Activated CD4-positive, alpha-beta T cell treated with anti-CD3 and anti-CD28 coated beads, Interleukin-2, amount 10 ng/mL, durations not matched to agents 7 days and 5 days (primary cell): ENCODE results near the gene CPVL. TPM values are rescaled to one million over a fixed set of nuclear protein-coding genes. Genes with fewer than 3 reads are reported as not detected.
A peak's percentile ranks its signal among the peaks of the same experiment; 100 is the strongest.

ENCODE experiments used
- CTCF ChIA-PET: fragments of 350-600 bp; sonication (Branson Sonifier 250); formaldehyde crosslinking; loops from one replicate; lab custom pipeline; 2021; ENCODE audit warnings: antibody characterized with exemption; lab: Charles Lee
- POLR2A ChIA-PET: fragments of 350-600 bp; sonication (Branson Sonifier 250); formaldehyde crosslinking; loops from one replicate; lab custom pipeline; 2021; ENCODE audit warnings: antibody characterized with exemption; lab: Charles Lee
- DNase-seq: peaks from one replicate; pipeline ENCODE4 v3.0.0-alpha.2; 2020
- H3K27ac Mint-ChIP-seq: one replicate; pipeline ENCODE4 v1.8.0; 2021; ENCODE audit warnings: mild to moderate bottlenecking, moderate library complexity, mixed read lengths
- H3K27me3 Mint-ChIP-seq: one replicate; pipeline ENCODE4 v1.8.0; 2021; ENCODE audit warnings: mixed read lengths
- H3K36me3 Mint-ChIP-seq: one replicate; pipeline ENCODE4 v1.8.0; 2021; ENCODE audit warnings: low read depth, mixed read lengths
- H3K4me1 Mint-ChIP-seq: one replicate; pipeline ENCODE4 v1.8.0; 2021; ENCODE audit warnings: mixed read lengths
- H3K4me3 Mint-ChIP-seq: one replicate; pipeline ENCODE4 v1.8.0; 2021; ENCODE audit warnings: mild to moderate bottlenecking, moderate library complexity, mixed read lengths
- H3K9me3 Mint-ChIP-seq: one replicate; pipeline ENCODE4 v1.8.0; 2021; ENCODE audit warnings: mixed read lengths
- total RNA-seq, 2 experiments: library from RNA; stranded (reverse); gene quantifications; one replicate each; pipeline ENCODE4 v1.2.3, GENCODE V29; 2021

CPVL gene
- total RNA-seq, 2 experiments from 2014 or later, result not detected

DNA sequence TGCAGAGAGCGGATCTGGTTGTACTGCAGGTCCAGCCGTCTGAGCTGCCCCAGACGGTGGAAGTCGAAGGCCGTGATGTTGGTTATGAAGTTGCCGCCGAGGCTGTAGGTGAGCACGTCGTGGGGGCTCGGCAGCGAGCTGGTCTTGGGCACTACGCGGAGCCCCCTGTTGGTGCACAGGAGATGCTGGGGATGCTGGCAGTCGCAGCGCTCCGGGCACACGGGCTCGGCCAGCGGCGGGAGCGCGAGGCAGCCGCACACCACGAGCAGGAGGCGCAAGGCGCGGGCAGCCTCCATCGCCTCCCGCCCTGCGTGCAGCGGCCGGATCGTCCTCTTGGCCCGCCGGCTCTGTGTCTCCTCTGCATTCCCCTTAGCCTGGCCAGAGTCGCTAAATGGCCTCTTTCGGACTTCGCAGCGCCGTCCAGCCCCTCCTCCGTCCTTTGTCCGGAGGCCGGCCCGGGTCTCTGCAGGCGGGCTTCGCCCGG, 188.5 kb downstream of the CPVL start:
- CTCF ChIA-PET, result interaction anchor here (0.8 kb wide), 1 partner anchor 149 kb away, joined by 3 read pairs; no protein-coding TSS in a partner anchor
- Mint-ChIP-seq H3K36me3 (no peaks in the 10 kb centered on the region), H3K4me1 (peaks cover 7% of the 10 kb centered on the region), H3K27ac (no peak overlapping the region), H3K4me3 (no peak overlapping the region), H3K9me3 (no peaks in the 10 kb centered on the region), H3K27me3 (peaks cover 67% of the 10 kb centered on the region)
- POLR2A ChIA-PET, result no interaction called here
- DNase-seq, result no peak

DNA sequence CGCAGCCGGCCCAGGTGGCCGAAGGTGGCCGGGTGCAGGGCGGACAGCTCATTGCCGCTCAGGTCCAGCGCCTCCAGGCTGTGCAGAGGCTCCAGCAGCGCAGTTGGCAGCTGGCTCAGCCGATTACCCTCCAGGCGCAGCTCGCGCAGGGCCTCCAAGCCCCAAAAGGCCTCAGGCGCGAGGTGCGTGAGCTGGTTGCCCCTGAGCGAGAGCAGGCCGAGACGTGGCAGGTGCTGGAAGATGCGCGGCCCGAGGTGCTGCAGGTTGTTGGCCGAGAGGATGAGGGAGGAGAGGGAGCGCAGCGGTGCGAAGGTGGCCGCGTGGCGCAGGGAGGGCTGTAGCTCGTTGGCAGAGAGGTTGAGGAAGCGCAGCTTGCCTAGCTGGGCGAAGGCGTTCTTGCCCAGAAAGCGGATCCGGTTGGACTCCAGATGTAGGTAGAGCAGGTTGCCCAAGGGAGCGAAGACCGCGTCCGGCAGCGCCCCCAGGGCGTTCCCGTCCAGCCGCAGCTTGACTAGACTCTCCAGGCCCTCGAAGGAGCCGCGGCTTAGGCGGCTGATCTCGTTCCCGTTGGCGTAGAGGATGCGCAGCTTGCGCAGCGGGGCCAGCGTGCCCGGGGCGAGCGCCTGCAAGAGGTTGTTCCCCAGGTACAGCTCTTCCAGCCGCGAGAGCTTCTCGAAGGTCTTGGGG, 189.1 kb downstream of the CPVL start:
- H3K9me3 Mint-ChIP-seq, result no peaks in the 10 kb centered on the region
- H3K27me3 Mint-ChIP-seq, result peaks cover 73% of the 10 kb centered on the region
- no peaks in the 10 kb centered on the region for H3K36me3 Mint-ChIP-seq
- ChIA-PET POLR2A (no interaction called here), CTCF (interaction anchor here (0.6 to 1.1 kb wide), 3 partner anchors 35 to 149 kb away, joined by 3 read pairs; no protein-coding TSS in a partner anchor)
- no peak for DNase-seq
- H3K27ac Mint-ChIP-seq, result peak overlapping the region; percentile 19
- H3K4me1 Mint-ChIP-seq, result peaks cover 7% of the 10 kb centered on the region
- no peak overlapping the region for H3K4me3 Mint-ChIP-seq

DNA sequence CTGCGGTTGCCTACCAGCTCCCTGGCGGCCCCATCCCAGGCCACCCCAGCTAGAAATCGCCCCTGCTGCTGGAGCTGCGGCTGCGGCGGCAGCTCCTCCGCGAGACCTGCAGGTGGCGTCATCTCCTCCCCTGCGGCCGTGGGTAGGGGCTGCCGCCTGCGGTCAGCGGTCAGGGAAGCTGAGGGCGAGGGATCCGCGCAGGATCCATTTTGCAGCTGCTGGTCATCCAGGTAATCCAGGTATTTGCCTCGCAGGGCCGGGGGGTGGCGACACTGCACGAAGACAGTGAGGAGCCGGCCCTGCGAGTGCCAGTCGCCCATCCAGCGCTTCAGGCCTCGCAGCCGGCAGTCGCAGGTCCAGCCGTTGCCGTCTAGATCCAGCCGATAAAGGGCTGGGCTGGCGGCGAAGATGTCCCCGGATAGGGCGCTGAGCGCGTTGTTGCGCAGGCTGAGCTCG, 189.7 kb downstream of the CPVL start:
- no peaks in the 10 kb centered on the region for H3K36me3 Mint-ChIP-seq
- ChIA-PET POLR2A (no interaction called here), CTCF (interaction anchor here (0.6 to 1.2 kb wide), 4 partner anchors 18 to 150 kb away, joined by 3 read pairs; no protein-coding TSS in a partner anchor)
- H3K4me1 Mint-ChIP-seq, result peaks cover 7% of the 10 kb centered on the region
- H3K9me3 Mint-ChIP-seq, result no peaks in the 10 kb centered on the region
- DNase-seq, result peak; percentile 8
- peaks cover 73% of the 10 kb centered on the region for H3K27me3 Mint-ChIP-seq
- no peak overlapping the region for H3K27ac Mint-ChIP-seq
- H3K4me3 Mint-ChIP-seq, result no peak overlapping the region

DNA sequence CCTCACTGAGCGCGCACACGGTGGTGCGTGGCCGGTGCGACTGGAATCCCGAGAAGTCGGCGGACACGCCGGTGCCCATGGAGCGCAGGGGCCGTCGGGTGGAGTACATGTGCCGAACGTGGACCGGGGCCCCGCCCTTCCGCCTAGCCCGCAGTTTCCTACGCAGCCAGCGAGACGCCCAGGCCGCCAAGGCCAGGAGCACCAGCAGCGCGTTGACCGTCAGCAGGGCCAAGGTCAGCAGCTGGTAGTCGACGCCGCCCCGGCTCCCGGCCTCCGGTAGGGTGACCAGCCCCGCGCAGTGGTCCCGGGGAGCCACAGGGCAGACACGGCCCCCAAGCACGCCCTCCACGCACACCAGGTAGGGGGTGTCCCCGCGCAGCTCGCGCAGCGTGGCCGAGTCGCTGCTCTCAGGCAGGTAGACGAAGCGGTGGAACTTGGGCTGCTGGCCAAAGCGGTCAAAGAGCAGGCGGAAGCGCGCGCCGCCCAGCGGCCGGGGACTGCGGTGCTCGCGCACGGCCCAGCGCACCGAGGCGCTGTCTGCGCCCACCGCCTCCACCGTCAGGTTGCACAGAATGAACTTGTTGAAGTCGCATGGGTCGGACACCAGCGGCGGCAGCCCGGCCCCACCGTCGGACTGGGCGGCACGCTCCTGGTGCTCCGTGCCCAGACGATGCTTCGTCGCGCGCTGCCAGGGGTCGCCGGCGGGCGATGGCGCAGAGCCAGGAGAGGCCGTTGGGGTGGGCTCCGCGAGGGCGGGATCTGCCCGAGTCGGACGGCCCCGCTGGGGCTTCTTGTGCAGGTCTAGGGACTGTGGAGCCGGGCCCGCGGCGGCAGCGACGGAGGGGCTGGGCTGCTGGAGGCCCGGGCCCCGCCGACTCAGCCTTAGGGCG, 190.4 kb downstream of the CPVL start:
- POLR2A ChIA-PET, result no interaction called here
- H3K27ac Mint-ChIP-seq, result no peak overlapping the region

DNA sequence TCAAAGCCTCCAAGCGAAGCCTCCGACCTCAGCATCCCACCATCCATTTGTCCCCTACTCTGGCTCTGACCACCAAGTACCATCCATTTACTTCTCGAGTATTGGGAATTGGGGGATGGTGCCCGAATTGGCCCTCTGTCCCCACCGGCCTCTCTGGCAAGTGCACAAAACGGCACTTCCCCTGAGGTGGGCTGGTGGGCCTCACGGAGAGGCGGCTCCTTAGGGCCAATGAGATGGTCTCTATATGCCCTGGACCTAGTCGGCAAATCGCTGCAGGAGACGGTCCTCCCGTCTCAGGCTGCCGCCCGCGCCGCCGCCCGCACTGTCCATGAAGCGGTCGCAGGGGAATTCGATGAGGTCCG, 191.0 kb downstream of the CPVL start:
- Mint-ChIP-seq H3K36me3 (no peaks in the 10 kb centered on the region), H3K27me3 (peaks cover 76% of the 10 kb centered on the region), H3K27ac (no peak overlapping the region), H3K4me1 (peaks cover 7% of the 10 kb centered on the region), H3K9me3 (no peaks in the 10 kb centered on the region), H3K4me3 (no peak overlapping the region)
- POLR2A ChIA-PET, result no interaction called here
- CTCF ChIA-PET, result no interaction called here
- DNase-seq, result no peak

More for the DNA sequence above, 190.4 kb downstream of the CPVL start:
- DNase-seq, result peak; percentile 9
- Mint-ChIP-seq H3K36me3 (no peaks in the 10 kb centered on the region), H3K9me3 (no peaks in the 10 kb centered on the region), H3K4me3 (no peak overlapping the region), H3K4me1 (peaks cover 7% of the 10 kb centered on the region), H3K27me3 (peaks cover 79% of the 10 kb centered on the region)
- CTCF ChIA-PET, result interaction anchor here (0.9 to 1.2 kb wide), 3 partner anchors 17 to 150 kb away, joined by 3 read pairs; no protein-coding TSS in a partner anchor

DNA sequence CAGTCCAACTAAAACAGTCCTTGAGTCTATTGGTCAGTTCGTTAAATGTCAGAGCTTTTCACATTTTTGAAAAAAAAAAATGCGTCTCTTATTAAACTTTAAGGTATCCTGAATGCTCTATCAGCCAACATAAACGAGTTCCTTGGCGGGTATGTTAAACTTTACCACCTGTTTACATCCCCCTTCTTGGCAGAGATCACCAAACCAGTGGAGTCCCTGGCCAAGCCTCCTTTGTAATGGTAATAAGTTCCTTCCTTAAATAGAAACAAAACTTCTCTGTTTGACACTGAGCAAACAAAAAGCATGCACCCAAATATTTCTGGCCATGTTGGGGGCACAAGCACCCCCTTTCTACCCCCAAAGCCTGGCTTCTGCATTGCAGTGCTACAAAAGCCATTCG, 191.4 kb downstream of the CPVL start:
- H3K4me3 Mint-ChIP-seq, result no peak overlapping the region
- peaks cover 7% of the 10 kb centered on the region for H3K4me1 Mint-ChIP-seq
- ChIA-PET POLR2A (no interaction called here), CTCF (no interaction called here)
- no peak for DNase-seq
- no peaks in the 10 kb centered on the region for H3K9me3 Mint-ChIP-seq
- no peak overlapping the region for H3K27ac Mint-ChIP-seq
- H3K27me3 Mint-ChIP-seq, result peaks cover 73% of the 10 kb centered on the region
- H3K36me3 Mint-ChIP-seq, result no peaks in the 10 kb centered on the region

DNA sequence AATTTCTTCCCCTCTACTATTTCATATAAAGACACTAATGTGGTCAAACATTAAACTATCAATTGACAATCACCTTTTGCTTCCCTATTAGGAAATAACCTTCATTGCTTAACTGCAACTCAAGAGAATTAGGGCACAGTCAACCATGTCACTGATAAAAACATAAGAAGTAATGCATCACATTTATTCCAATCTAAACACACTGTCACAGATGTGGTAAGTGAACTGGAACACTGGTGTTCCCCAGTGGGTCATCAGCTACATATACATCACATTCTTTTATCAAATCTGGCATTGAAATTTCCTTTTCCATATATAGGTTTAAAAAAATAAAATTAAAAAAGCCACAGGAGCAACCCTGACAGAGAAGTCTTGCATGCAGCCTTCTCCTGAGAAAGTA, 191.9 kb downstream of the CPVL start:
- H3K4me1 Mint-ChIP-seq, result peaks cover 7% of the 10 kb centered on the region
- no peaks in the 10 kb centered on the region for H3K9me3 Mint-ChIP-seq
- no peak overlapping the region for H3K27ac Mint-ChIP-seq
- ChIA-PET POLR2A (no interaction called here), CTCF (no interaction called here)
- no peaks in the 10 kb centered on the region for H3K36me3 Mint-ChIP-seq
- peaks cover 68% of the 10 kb centered on the region for H3K27me3 Mint-ChIP-seq
- no peak overlapping the region for H3K4me3 Mint-ChIP-seq
- DNase-seq, result no peak

DNA sequence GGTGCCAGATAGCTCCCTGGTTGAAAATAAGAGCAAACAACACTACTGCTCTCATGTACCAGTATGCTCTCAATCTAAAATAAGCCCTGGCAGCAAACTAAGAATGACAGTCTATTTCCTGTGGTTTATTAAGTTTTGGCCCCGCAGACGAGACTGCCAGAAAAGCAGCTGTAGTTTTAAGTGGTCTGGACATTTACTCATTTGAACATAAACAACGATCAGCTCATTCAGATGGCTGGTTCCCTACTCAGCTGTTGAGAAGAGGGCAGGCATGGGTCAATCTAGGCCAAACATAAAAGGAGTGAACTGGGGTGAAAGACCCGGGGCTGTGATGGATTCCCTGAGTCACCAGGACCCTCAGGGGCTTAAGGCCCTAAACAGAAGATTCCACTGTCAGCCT, 192.7 kb downstream of the CPVL start:
- Mint-ChIP-seq H3K36me3 (no peaks in the 10 kb centered on the region), H3K4me3 (no peak overlapping the region), H3K4me1 (peaks cover 7% of the 10 kb centered on the region), H3K27ac (no peak overlapping the region), H3K27me3 (peaks cover 60% of the 10 kb centered on the region), H3K9me3 (no peaks in the 10 kb centered on the region)
- ChIA-PET POLR2A (no interaction called here), CTCF (no interaction called here)
- DNase-seq, result no peak

Other genes starting within 250 kb of the CPVL start
- gene TRIL, start 188.2 kb downstream of the CPVL start, total RNA-seq, result not detected
- gene CHN2, start 48.2 kb upstream of the CPVL start, total RNA-seq, result 1 to 10 TPM; 2.4 to 3.6 TPM